ENCODE data around the gene CMTM4.
A peak's percentile ranks its signal among the peaks of the same experiment; 100 is the strongest.
"Not testable (repeated sequence)": the region's sequence is repeated elsewhere in the genome, so short reads cannot be mapped to it uniquely, and the experiment has no call there.

The CMTM4 gene

DNA sequence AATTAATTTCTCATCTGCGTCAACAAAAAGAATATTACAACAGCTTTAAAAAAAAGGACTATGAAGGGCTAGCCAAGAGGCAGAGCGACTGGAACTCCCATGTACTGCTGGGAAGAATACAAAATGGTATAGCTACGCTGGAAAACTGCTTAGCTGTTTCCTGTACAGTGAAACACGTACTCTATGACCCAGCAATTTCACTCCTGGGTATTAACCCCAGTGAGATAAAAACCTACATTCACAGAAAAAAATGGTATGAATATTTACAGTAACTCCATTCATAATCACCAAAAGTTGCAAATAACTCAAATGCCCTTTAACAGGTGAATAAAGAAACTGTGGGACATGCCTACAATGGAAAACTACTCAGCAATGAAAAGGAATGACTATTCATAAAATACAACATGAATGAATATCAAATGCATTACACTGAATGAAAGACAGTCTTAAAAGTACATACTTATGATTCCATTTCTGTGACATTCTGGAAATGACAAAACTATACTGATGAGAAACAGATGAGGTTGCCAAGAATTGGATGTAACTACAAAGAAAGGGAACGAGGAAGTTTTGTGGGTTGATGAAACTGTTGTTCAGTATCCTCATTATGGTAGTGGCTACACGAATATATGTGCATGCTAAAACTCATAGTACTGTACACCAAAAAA, 27.6 kb downstream of the CMTM4 start:
- no peak for DNase-seq

DNA sequence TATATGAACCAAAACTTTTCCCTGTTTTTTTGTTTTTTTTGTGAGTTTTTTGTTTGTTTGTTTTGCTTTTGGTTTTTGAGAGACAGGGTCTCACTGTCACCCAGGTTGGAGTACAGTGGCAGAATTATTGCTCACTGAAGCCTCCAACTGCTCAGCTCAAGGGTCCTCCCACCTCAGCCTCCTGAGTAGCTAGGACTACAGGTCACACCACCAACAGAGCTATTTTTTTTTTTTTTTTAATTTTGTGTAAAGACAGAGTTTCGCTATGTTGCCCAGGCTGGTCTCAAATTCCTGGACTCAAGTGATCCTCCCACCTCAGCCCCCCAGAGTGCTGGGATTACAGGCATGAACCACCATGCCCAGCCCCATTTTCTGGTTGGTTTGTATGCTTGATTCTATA, 28.6 kb downstream of the CMTM4 start:
- DNase-seq: no peak

DNA sequence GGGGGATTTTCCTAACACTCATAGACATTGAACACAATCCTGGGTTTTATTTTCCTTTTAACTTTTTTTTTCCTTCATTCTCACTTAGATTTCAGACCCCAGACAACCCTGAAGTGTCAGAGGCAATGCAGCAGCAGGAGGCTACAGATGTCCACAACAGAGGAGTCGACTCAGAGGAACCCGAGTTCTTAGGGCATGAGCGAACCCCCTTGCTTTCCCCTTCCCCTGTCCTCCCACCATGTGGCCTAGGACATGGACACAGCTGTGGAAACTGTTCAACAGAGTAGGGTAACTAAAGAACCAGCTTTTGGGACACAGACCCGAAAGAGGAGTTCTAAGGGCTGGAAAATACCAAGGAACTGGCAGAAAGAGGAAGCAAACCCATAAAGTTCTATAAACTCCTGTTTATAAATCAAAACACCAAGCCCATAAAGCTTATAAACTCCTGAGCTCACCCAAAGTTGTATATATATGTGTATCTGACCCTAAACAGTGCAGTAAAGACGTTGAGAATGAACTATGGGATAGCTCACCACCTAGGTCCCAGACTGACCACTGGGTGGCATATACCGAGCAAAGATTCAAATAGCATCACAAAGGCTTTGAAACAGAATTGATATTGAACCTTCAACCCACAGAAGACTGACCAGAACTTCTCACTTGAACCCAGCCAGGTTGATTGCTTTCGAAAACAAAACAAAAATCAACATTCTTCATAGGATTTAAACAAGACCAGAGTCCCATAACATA, 33.9 kb downstream of the CMTM4 start:
- DNase-seq: no peak

DNA sequence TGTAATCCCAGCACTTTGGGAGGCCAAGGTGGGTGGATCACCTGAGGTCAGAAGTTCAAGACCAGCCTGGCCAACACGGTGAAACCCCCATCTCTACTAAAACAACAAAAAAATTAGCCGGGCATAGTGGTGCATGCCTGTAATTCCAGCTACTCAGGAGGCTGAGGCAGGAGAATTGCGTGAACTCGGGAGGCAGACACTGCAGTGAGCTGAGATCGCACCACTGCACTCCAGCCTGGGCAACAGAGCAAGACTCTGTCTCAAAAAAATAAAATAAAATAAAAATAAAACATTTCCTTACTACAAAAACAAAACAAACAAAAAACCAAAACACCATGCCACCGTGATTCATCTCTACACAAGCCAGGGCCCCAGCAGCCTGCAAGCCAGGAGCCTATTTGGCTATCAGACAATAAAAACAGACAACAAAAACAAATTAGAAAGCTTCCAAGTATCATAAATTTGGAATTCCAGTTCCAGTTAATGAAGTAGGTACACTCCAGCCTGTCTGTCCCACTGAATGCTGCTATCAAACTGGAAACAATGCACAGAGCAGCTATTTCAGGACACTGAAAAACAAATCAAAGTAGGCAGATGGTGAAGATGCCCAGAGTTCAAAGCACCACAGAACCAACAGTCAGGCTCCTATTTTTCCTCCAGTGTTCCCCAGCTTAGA, 34.7 kb downstream of the CMTM4 start:
- DNase-seq: not testable (repeated sequence)

GRCh38 chr16:66661210-66661560, 35.4 kb downstream of the CMTM4 start:
- no peak for DNase-seq

GRCh38 chr16:66660422-66661209, 35.9 kb downstream of the CMTM4 start:
- no peak for DNase-seq

DNA sequence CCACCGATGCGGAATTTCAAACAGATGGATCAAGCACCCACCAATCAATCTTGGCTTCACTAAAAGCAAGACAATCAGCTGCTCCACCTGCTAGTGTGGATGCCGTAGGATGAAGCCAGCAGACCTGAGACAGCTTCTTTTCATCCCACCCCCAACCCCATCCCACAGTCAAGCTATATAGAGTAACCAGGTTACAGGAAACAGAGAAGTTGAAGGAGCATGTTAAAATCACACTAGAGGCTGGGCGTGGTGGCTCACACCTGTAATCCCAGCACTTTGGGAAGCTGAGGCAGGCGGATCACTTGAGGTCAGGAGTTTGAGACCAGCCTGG, 37.7 kb downstream of the CMTM4 start:
- no peak for DNase-seq

GRCh38 chr16:66658143-66658859, 38.2 kb downstream of the CMTM4 start:
- DNase-seq: no peak

GRCh38 chr16:66656547-66656946, 40.0 kb downstream of the CMTM4 start:
- DNase-seq: no peak

- no peak for DNase-seq
Measured at GRCh38 chr16:66653581-66654350, 42.8 kb downstream of the CMTM4 start.

DNA sequence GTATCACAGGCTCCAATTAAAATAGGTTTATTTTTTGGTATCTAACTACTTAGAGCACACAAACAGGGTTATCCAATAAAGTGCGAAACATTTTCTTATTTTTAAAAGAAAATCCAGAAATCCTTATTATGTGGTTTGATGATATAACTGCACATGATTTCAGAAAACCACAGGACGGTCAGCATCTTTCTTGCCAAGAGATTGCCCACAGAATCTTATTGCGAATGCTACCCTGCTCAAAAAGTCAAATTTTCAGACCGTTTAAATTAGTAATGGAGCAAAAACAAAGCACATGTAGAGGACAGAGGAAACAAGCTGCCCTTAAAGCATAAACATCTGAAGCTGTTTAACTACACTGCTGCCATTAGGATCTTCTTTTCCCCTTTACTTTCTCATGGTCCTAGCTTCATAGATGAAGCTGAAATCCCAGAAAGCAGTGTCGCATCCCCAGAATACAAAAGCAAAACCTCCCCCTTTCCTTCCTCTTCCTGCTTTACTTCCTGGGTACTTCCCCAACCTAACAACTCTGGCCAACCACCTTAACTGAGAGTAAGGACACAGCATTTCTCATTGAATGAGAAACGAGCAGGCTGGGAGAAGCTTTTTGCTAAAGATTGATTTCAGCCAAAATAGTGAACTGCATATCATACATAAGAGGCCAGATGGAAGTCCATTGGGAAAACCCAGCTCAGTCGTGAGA, 43.7 kb downstream of the CMTM4 start:
- DNase-seq: no peak

GRCh38 chr16:66651965-66652364, 44.6 kb downstream of the CMTM4 start:
- DNase-seq: no peak

- no peak for DNase-seq
Measured at GRCh38 chr16:66651474-66651765, 45.1 kb downstream of the CMTM4 start.

DNA sequence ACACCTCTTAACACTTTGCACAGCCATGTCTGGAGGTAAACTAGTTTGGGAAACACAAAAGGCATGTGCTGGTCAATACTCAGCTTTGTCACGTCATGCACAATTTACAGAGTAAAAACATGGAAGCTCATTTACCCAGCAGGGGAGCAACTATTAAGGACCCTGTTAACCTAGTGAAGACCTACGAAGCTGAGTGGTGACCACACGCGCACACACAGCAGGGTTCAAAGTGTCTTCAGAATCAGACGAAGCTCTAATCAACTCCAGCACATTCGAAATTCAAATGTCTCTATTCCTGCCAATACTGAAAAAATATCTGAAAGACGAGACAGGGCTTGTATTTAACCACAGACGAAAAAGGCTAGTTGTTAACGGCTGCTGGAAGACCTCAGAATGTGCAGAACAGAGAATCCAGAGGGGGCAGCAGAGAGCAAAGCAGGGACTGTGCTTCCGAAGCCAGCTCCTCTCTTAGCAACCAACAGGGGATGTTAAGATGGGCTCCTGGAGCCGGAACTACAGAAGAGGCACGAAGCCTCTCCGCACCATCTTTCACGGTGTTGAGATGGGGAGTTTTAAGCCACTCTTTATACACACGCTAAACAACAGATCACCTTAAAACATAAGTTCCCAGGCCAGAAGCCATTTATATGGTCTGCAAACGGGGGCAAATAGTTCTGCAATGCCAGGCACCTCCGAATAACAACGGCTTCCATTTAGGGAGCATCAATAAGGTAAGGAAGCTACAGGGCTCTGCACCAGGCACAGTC, 45.7 kb downstream of the CMTM4 start:
- DNase-seq: peak; percentile 69

GRCh38 chr16:66649636-66650205, 46.8 kb downstream of the CMTM4 start:
- DNase-seq: no peak

GRCh38 chr16:66649167-66649566, 47.4 kb downstream of the CMTM4 start:
- no peak for DNase-seq

DNA sequence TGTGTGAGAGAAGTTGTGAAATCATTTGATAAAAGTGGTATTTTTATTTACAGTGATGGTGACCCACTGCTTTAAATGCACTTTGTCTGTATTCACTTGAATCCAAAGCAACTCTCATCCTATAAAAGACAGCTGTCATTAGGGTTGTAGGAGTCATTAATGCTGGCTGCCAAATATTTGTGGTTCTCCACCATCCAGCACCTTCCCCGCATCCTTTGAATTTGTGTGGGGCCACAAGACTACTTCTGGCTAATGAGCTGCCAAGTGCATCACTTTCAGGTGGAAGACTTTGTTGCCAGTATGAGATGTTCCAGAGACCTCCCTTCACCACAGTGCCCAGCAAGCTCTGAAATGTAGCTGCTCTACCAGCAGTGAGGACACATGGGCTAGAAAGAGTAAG, 48.7 kb downstream of the CMTM4 start:
- no peak for DNase-seq

DNA sequence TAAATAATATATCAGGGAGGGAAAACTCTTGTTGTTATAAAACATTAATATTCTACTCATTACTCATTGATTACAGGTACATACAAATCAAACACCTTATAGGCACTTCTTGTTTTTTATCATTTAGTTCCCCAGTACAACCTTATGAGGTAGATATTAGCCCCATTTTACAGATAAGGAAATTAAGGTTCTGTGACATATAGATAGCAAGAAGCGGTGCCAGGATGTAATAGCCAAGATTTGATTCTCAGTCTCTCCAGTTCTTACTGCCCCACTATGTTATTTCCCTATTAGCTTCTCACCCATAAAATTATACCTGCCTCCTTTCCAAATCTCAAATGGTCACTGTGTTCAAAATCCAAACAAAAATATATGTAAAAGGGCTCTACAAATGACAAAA, 55.2 kb downstream of the CMTM4 start:
- no peak for DNase-seq

DNA sequence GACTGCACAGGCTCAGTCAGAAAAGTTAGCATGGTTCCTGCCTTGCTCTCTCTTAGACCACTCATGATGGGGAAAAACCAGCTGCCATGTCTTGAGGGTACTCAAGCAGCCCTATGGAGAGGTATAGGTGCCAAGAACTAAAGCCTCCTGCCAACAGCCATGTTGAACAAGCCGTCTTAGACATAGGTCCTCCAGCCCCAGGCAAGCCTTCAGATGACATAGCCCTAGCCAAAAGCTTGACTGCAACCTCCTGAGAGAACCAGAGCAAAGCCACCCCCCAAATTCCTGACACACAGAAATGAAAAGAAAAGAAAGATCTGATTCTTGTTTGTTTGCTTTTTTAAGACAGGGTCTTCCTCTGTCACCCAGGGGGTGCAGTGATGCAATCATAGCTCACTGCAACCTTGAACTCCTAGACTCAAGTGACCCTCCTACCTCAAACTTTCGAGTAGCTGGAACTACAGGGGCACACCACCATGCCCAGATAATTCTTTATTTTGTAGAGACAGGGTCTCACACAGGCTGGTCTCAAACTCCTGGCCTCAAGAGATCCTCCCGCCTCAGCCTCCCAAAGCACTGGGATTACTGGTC, 55.7 kb downstream of the CMTM4 start:
- DNase-seq: no peak
